EH (cell line): ENCODE results near the gene TMEM266.

Source experiments
- DNase-seq: peaks from one replicate; pipeline ENCODE4 v3.0.0-alpha.2; 2015; ENCODE audit warnings: low read depth

The TMEM266 gene

GRCh38 chr15:76127880-76128279, 68.1 kb downstream of the TMEM266 start:
- no peak for DNase-seq

GRCh38 chr15:76134537-76134936, 74.8 kb downstream of the TMEM266 start:
- DNase-seq, result no peak

GRCh38 chr15:76135516-76135915, 75.7 kb downstream of the TMEM266 start:
- DNase-seq, result no peak

DNA sequence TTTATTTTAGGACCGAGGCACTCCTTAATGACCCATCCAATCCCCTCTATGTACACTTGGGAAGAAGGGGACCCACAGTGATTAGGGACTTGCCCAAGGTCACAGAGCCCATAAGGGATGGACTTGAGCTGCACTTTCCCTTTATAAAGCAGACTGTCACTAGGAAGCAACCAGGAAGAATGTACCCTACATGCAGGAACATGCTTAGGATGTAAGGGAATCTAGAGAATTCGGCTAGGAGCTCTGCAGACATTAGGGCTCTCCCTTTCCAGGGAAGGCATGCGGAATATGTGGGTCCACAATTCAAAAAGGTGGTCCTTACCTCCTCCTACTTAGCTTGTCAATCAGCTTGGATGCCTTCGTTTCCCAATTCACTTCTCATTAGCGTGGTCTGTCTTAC, 78.7 kb downstream of the TMEM266 start:
- DNase-seq, result no peak

DNA sequence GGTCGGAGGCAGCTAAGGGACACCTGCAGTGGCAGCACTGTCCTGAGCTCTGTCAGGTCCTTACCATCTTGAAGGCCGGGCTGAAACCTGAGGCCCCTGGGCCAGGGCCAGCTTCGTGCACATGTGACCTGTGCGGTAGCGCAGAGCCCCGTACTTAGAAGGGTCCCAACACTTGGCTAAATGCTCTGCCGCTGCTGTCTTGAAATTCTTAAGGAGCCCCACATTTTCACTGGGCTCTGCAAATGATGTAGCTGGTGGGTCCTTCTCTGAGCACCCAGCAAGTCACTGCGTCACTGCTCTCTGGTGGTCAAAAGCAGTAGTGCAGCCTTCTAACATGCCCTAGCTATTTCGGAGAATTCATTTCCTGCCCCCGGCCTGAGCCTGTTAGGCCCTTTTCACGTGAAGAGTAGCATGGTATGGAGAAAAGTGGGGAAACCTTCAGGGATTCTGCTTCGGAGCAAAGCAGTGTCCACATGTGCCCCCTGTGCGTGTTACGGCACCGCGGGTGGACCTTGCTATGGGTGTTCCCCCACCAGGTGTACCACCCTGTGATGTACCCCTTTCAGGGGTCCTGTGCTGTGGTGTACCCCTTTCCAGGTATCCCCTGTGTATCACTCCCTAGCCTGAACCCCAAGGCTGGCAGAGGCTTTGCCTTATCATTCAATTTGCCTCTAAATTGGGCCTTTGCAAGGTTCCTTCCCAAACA, 79.7 kb downstream of the TMEM266 start:
- DNase-seq, result peak; percentile 73

GRCh38 chr15:76140074-76140464, 80.3 kb downstream of the TMEM266 start:
- no peak for DNase-seq

GRCh38 chr15:76146812-76147211, 87.0 kb downstream of the TMEM266 start:
- no peak for DNase-seq

- peak; percentile 47 for DNase-seq
These were observed 88.3 kb downstream of the TMEM266 start for GRCh38 chr15:76147906-76148570.

DNA sequence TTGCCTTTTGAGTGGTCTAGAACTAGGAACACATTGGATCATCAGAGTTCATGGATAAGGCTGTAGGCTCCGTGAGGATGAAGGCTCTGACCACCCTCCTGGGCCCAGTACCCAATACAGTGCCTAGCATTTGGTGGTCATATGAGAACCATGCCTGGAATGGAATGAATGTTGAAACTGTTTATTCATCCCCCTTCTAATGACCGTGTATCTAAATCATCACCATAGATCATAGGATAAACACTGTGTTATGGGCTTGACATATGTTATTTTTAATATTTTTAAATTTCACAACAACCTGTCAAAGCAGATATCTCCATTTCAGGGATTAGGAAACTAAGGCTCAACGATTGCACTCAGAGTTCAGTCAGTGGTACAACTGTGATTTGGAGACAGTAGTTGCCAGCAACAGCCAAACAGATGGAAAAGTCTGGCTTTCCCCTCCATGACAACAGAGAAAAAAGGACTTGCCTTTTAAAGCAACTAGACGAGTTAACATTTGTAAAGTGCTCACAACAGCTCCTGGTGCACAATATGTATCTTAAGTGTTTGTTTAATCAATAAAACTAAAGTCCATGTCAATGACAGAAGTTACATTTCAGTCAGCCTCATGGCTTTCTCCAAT, 89.6 kb downstream of the TMEM266 start:
- DNase-seq, result peak; percentile 80

DNA sequence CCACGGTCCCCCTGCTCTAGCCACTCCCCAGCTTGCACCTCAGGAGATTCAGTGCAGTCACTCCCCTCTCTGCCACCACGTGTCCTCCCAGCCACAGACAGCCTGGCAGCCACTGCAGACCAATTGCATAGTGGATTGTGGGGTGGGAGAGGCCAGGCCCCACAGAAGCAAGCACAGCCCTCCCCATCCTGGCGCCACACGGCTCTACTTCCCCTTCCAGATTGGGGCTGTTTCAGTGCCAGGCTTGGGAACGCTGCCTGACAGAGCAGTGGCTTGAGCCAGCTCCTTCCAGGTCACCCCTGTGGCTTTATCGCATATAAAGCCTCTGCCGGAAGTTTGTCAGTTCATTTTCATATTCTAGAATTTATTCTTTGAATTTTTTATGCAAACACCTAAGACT, 90.7 kb downstream of the TMEM266 start:
- DNase-seq, result no peak

DNA sequence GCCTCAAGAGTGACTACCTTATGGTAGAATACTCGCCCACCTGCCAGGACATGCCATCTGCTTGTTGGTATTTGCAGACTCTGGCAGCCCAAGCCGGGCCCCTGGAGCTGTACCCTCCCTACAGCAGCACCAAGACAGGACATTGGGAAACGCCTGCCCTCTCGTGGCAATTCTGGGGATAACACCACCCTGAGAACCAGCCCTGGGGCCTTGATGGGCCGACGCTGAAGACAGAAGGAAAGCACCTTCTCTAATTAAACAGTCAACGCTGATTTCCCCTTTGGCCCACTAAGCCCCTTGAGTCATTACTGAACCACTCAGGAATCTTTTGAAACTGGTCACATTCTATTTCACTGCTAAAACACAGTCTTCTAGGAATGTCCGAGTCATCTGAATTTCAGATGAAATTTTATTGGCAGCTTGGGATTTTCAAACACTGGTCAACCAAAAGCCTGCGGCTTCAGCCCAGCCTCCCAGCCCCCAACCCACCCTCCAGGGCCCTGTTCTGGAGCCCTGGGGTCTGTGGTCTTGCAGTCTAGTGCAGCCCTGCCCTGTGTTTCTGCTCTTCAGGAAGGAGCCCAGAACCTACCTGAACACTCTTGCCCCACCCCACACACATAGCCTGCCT, 91.3 kb downstream of the TMEM266 start:
- DNase-seq, result peak; percentile 90

DNA sequence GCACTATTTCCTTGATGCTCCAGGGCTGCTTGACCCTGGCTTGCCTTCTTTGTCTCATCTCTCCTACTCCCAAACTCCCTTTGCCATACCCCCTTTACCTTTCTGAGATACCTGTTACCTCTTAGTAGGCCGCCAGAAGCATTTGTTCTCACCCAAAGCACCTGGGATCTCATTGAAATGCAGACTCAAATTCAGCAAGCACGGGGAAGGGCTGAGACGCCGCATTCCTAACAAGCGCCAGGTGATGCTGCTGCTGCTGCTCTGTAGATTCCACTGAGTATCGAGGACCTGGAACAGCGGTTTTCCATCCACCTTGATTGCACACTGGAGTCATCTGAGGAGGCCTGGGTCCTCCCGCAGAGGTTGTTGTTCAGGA, 91.8 kb downstream of the TMEM266 start:
- DNase-seq, result no peak

- DNase-seq, result no peak
These were observed 92.4 kb downstream of the TMEM266 start for GRCh38 chr15:76152197-76152596.

GRCh38 chr15:76153241-76154197, 93.7 kb downstream of the TMEM266 start:
- DNase-seq, result no peak

DNA sequence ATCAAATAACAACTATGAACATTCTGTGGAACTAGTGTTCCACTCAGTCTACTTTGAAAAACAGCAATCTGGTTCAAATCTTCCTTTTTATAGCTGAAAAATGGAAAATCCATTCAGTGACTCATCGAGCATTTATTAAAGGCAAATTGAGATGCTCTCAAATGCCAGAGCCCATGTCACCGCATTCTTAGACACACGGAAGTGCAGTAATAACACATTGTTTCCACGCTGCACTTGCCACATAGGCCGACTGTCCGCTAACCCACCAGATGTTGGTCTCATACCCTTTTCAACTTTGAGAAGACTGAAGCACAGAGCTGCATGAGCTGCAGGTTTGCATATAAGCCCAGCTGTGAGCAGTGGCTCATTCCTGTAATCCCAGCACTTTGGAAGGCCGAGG, 95.9 kb downstream of the TMEM266 start:
- DNase-seq, result peak; percentile 93

- DNase-seq, result peak; percentile 11
These were observed 98.4 kb downstream of the TMEM266 start for GRCh38 chr15:76158226-76158625.

GRCh38 chr15:76158815-76159214, 99.0 kb downstream of the TMEM266 start:
- DNase-seq, result no peak

DNA sequence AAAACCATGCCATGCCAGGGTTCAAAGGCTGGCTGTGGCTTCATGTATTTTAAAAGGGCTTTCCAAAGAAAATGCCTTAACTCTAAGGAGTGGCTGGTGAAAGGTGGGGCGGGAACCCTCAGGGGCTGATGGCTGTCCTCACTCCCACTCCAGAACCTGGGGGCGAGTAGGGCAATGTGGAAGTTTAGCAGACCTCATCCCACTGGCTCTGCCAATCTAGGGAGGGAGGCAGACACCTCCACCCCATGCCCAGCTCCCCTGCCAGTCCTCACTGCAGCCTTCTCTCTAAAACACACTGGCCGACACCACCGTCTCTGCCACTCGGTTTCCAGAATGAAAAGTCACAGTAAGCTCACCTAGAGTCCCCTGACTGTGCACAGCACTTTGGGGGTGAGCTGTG, 99.5 kb downstream of the TMEM266 start:
- DNase-seq, result no peak

DNA sequence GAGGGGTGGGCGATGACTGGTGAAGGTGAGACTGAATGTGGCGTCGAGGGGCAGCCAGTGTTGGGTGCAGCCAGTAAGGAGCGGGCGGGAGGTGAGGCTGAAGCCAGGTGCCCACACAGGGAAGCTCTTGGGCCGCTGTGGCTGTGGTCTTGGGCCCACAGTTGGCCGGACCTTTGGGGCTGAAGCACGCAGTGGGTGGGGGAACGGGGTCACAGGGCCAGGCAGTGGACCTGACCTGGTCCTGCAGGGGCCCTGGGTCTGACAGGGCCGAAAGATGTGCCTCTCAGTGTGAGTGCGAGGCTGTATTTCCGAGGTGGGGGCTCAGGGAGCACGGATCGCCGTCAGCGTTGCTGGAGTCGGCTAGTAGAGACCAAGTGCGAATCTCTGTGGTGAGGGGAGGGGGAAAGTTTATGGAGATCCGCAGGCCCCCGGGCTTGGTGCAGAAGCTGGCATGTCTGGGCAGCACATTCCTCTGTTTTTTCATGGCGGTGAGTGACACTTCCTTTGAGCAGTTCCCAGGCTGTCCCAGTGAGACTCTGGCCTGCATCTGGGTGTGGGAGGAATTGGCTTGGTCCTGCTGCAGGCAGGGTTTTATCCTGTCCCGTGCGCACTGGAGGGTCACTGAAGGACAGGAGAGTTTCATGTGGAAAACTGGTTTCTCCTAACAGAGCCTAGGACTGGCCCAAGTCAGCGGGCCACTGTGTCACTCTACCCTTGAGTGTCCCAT, 100.8 kb downstream of the TMEM266 start:
- DNase-seq, result peak; percentile 40

- peak; percentile 52 for DNase-seq
These were observed 101.6 kb downstream of the TMEM266 start for GRCh38 chr15:76161153-76162035.
